Body of pancreas (tissue), 4 donors: Measurements from ENCODE around the gene GLIPR2.

Source experiments
- POLR2A ChIP-seq, 3 donors: fragments of 450-650 bp; IDR thresholded peaks; one replicate each; pipeline ENCODE4 v1.6.1; 2016; ENCODE audit warnings: antibody characterized with exemption in 3 of 3, mild to moderate bottlenecking in 2 of 3
- TF ChIP-seq, protein P1 (sequence below), 7 experiments: fragments of 450-650 bp in 4 of 7; fragments of 200-600 bp in 3 of 7; sonication (generic) in 3 of 7; IDR thresholded peaks; one replicate each; pipeline ENCODE4 v1.5.1; 2016 to 2019; ENCODE audit warnings: antibody characterized with exemption in 7 of 7

DNA sequence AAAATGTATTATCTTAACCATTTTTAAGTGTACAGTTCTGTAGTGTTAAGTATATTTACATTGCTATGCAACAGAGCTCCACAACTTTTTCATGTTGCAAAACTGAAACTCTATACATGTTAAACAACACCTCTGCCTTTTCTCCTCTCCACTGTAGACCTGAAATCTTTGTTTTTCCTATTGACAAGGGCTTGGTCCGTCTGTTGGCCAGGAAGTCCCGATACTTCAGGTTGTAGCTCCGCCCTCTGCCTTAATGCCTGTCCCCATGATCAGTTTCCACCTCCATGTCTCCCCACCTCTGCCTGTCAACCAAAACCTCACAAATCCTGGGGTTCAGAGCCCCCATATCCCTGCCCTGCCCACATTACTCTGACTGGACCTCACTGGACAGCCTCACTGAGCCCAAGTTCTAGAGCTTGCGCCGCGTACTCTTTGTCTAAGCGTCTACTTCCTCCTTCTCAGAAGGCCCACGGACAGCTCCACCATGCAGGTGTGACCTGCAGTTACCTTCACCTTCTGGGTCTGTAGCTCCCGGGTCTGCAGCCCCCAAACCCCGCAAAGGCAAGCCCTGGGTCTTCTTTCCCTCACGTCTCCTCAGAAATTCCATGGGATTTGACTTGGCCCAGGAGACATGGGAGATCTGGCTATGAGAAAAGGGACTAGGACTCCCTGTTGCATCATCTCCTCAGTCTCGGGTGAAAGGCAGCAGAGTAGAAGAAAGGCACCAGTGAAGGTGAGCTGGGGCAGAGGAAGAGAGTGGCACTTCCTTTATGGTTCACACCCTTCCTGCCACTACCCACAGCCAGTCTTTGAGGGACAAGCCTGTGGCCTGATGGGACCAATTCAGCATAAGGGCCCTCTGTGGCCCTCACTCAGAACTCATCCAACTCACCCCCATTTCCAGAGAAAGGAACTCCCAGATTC lies 8.0 kb downstream of the GLIPR2 start:
- TF ChIP-seq, protein P1, sequence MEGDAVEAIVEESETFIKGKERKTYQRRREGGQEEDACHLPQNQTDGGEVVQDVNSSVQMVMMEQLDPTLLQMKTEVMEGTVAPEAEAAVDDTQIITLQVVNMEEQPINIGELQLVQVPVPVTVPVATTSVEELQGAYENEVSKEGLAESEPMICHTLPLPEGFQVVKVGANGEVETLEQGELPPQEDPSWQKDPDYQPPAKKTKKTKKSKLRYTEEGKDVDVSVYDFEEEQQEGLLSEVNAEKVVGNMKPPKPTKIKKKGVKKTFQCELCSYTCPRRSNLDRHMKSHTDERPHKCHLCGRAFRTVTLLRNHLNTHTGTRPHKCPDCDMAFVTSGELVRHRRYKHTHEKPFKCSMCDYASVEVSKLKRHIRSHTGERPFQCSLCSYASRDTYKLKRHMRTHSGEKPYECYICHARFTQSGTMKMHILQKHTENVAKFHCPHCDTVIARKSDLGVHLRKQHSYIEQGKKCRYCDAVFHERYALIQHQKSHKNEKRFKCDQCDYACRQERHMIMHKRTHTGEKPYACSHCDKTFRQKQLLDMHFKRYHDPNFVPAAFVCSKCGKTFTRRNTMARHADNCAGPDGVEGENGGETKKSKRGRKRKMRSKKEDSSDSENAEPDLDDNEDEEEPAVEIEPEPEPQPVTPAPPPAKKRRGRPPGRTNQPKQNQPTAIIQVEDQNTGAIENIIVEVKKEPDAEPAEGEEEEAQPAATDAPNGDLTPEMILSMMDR (IDR thresholded peaks at IDR 0.05) = no peak
- TF ChIP-seq POLR2A (IDR thresholded peaks at IDR 0.05) = no peak
